Lower lobe of right lung (tissue), 2 donors: ENCODE data around the gene RFX5. TPM values are rescaled to one million over a fixed set of nuclear protein-coding genes. Genes with fewer than 3 reads are reported as not detected.
"Not testable (repeated sequence)": the region's sequence is repeated elsewhere in the genome, so short reads cannot be mapped to it uniquely, and the experiment has no call there.

Experiments used
- ATAC-seq, 2 donors: fragments of 200-7000 bp; cut with Tn5 transposase; one replicate each; pipeline ENCODE4 v1.9.1; 2020 to 2022; ENCODE audit warnings: mild to moderate bottlenecking in 2 of 2, moderate library complexity in 2 of 2
- DNase-seq: peaks from one replicate; pipeline ENCODE4 v3.0.0-alpha.2; 2020
- H3K27ac ChIP-seq: fragments of 200-600 bp; one replicate; pipeline ENCODE4 v1.8.0; 2022
- H3K27me3 ChIP-seq: fragments of 200-600 bp; one replicate; pipeline ENCODE4 v1.8.0; 2022; ENCODE audit warnings: low read depth
- H3K36me3 ChIP-seq: fragments of 200-600 bp; one replicate; pipeline ENCODE4 v1.8.0; 2022; ENCODE audit warnings: mild to moderate bottlenecking
- H3K4me1 ChIP-seq: fragments of 200-600 bp; one replicate; pipeline ENCODE4 v1.8.0; 2022
- H3K4me3 ChIP-seq: fragments of 200-600 bp; one replicate; pipeline ENCODE4 v1.8.0; 2022; ENCODE audit warnings: mild to moderate bottlenecking
- H3K9me3 ChIP-seq: fragments of 200-600 bp; one replicate; pipeline ENCODE4 v1.8.0; 2022
- intact Hi-C: fragments of 100-400 bp; cut with DNase I; formaldehyde crosslinking; loops from one replicate; pipeline ENCODE4 v1.11.0; 2022
- long read RNA-seq: library from polyadenylated mRNA; unstranded; transcript quantifications from one replicate; pipeline ENCODE4 v2.0.0, GENCODE V29; 2021
- total RNA-seq: library from RNA; stranded (reverse); fragmentation: NEBNext Ultra II Directional; extraction: Animal tissue kit (Norgen Biotek cat#: 25700); gene quantifications from one replicate; pipeline ENCODE4 v1.2.1, GENCODE V29; 2021
- TF ChIP-seq, protein P1 (sequence below): fragments of 200-600 bp; IDR thresholded peaks from one replicate; pipeline ENCODE4 v1.8.0; 2022; ENCODE audit warnings: antibody characterized with exemption, mild to moderate bottlenecking
- donor health status: DM: no; HTN: yes; CAD: no; lungs with severe emphysema.

The RFX5 gene
- 57.6 TPM for total RNA-seq
- long read RNA-seq, transcript RFX5-201 (11 exons, 3,576 nt) = minor isoform, 7 of 72 reads
- long read RNA-seq, transcript RFX5-215 (11 exons, 2,355 nt) = major isoform, 28 of 72 reads
- long read RNA-seq, partial matches to known transcripts = 19 of 72 reads
- long read RNA-seq, other reads (novel, unspliced or antisense) = 18 of 72 reads

DNA sequence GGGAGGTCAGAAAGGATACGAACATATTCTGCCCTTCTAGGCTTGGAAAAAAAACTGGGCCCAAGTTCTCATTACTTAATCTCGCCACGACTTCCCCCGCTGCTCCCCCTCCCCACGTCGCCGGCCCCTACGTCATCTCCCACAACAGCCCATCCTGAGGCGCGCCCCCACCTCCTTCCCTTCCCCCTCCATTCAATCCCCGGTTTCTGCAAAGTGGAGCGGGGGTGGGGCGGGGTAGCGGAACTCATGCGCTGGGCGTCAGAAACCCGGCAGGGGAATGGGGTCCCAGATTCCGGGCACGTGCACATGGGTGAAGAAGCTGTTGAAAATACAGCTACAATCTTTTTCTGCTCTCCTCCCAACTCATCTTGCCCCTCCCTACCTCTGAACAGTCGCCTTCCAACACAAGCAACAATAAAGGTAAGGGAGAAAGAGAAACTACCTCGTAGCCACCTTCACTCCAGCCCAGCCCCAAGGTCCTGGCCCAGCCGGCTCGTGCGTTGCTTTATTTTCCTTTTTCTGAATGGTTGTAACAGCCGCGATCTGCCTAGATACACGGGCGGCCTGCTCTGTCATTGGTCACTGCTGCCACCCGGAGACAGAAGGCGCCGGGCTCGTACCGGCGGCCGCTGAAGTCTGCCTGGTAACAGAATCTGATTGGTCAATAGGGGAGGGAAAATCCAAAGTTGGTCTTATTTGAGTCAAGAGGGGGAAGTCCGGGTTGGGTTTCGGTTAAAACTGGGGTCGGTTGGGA lies at the start of gene RFX5:
Gene RFX5 (minus strand): TSS at position 484 of the 754 bp plus-strand sequence. CDS start 932 bp downstream, outside the sequence.
- peak within 1 kb of the TSS; percentile 90 for H3K27ac ChIP-seq
- intact Hi-C loops = no loop called here
- peak; percentile 98 for ATAC-seq
- no peaks in the 10 kb centered on the region for H3K9me3 ChIP-seq
- TF ChIP-seq, protein P1, sequence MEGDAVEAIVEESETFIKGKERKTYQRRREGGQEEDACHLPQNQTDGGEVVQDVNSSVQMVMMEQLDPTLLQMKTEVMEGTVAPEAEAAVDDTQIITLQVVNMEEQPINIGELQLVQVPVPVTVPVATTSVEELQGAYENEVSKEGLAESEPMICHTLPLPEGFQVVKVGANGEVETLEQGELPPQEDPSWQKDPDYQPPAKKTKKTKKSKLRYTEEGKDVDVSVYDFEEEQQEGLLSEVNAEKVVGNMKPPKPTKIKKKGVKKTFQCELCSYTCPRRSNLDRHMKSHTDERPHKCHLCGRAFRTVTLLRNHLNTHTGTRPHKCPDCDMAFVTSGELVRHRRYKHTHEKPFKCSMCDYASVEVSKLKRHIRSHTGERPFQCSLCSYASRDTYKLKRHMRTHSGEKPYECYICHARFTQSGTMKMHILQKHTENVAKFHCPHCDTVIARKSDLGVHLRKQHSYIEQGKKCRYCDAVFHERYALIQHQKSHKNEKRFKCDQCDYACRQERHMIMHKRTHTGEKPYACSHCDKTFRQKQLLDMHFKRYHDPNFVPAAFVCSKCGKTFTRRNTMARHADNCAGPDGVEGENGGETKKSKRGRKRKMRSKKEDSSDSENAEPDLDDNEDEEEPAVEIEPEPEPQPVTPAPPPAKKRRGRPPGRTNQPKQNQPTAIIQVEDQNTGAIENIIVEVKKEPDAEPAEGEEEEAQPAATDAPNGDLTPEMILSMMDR = no peak
- peaks cover 34% of the 10 kb centered on the region for H3K36me3 ChIP-seq
- H3K4me3 ChIP-seq = peak within 1 kb of the TSS; percentile 77
- no peaks in the 10 kb centered on the region for H3K27me3 ChIP-seq
- H3K4me1 ChIP-seq = peaks cover 16% of the 10 kb centered on the region
- DNase-seq = peak; percentile 97

DNA sequence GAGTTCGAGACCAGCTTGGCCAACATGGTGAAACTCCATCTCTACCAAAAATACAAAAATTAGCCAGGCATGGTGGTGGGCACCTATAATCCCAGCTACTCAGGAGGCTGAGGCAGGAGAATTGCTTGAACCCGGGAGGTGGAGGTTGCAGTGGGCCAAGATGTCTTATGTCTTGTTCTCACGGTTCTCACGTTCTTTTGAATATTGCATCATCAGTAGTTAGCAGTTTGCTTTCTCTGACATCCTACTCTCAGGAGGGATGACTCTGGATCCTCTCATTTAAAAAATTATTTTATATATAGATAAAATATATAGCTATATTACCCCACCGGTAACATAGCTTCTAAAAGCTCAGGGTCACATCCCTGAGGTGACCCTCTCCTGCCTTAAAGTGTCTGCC lies 49.2 kb upstream of the RFX5 start:
- H3K36me3 ChIP-seq, H3K9me3 ChIP-seq, DNase-seq, ATAC-seq, H3K27me3 ChIP-seq, intact Hi-C loops, H3K27ac ChIP-seq, H3K4me3 ChIP-seq: not testable (repeated sequence)
- peaks cover 13% of the 10 kb centered on the region for H3K4me1 ChIP-seq

DNA sequence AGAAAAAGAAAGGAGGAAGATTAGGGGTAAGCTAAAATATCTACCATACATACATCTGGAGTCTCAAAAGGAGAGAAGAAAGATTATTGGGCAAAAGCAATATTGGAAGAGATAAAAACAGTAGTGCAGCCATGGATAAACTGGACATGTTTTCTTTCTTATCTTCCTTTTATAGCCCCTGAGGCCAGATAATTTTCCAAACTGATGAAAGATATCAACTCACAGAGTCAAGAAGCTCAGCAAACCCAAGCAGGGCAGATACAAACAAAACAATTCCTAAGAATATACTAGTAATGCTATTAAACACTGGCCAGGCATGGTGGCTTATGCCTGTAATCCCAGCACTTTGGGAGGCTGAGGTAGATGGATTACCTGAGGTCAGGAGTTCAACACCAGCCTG lies 46.5 kb upstream of the RFX5 start:
- Histone ChIP-seq H3K27me3 (no peaks in the 10 kb centered on the region), H3K27ac (no peak overlapping the region), H3K36me3 (no peaks in the 10 kb centered on the region), H3K4me1 (no peaks in the 10 kb centered on the region), H3K4me3 (no peak overlapping the region), H3K9me3 (no peaks in the 10 kb centered on the region)
- ATAC-seq (no peak), DNase-seq (no peak)
- TF ChIP-seq, protein P1 = no peak
- intact Hi-C loops = no loop called here

GRCh38 chr1:151391079-151391563 lies 44.1 kb upstream of the RFX5 start:
- Histone ChIP-seq H3K9me3 (no peaks in the 10 kb centered on the region), H3K4me3 (no peak overlapping the region), H3K4me1 (no peaks in the 10 kb centered on the region), H3K27ac (no peak overlapping the region), H3K36me3 (no peaks in the 10 kb centered on the region), H3K27me3 (no peaks in the 10 kb centered on the region)
- intact Hi-C loops = no loop called here
- TF ChIP-seq, protein P1 = no peak
- DNase-seq (no peak), ATAC-seq (no peak)

DNA sequence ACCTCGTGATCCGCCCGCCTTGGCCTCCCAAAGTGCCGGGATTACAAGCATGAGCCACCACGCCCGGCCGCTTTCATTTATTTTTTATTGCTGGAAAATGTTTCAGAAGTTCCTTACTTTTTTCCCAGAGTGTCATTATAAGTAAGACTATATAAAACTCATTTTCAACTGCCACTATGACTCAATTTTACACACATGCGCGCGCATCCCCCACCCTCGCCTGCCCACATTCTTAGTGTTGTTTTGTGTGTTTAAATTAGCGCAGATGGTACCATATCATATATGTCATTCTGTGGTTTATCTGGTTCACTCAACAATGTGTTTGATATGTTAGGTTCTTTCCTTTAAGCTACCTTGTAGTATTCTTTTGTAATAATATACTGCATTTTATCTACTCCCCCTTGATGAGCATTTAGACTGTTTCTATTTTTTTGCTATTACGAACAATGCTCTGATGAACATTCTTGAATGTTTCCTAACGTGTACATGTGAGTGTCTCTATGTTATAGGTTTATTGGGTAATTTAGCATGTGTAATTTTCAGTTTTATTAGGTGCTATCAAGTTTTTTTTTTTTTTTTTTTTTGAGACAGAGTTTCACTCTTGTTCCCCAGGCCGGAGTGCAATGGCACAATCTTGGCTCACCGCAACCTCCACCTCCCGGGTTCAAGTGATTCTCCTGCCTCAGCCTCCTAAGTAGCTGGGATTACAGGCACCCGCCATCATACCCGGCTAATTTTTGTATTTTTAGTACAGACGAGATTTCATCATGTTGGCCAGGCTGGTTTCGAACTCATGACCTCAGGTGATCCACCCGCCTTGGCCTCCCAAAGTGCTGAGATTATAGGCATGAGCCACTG lies 43.4 kb upstream of the RFX5 start:
- DNase-seq, H3K4me1 ChIP-seq, H3K9me3 ChIP-seq, H3K27me3 ChIP-seq, H3K4me3 ChIP-seq, H3K36me3 ChIP-seq, H3K27ac ChIP-seq, ATAC-seq, intact Hi-C loops: not testable (repeated sequence)

- no peaks in the 10 kb centered on the region for H3K36me3 ChIP-seq
- H3K4me1 ChIP-seq = no peaks in the 10 kb centered on the region
- no peaks in the 10 kb centered on the region for H3K27me3 ChIP-seq
- DNase-seq = no peak
- no peaks in the 10 kb centered on the region for H3K9me3 ChIP-seq
- intact Hi-C loops = no loop called here
- TF ChIP-seq, protein P1 = no peak
- no peak overlapping the region for H3K27ac ChIP-seq
- H3K4me3 ChIP-seq = no peak overlapping the region
- no peak for ATAC-seq
Observed at GRCh38 chr1:151386002-151386401, 39.0 kb upstream of the RFX5 start.
